Activated CD4-positive, alpha-beta T cell treated with anti-CD3 and anti-CD28 coated beads for 24 hours (primary cell): ENCODE measurements around the gene MIGA1.
"Not testable (repeated sequence)": the region's sequence is repeated elsewhere in the genome, so short reads cannot be mapped to it uniquely, and the experiment has no call there.

ENCODE experiments used
- DNase-seq, 2 donors: peaks; one replicate each; pipeline ENCODE4 v3.0.0-alpha.2; 2020; ENCODE audit warnings: low read depth in 2 of 2

The MIGA1 gene

GRCh38 chr1:77910116-77910515 is 130.7 kb downstream of the MIGA1 start:
- no peak for DNase-seq

- DNase-seq: not testable (repeated sequence)
Observed at GRCh38 chr1:77918918-77919317, 139.5 kb downstream of the MIGA1 start.

GRCh38 chr1:77925518-77925917 is 146.1 kb downstream of the MIGA1 start:
- DNase-seq: no peak

GRCh38 chr1:77925956-77926355 is 146.5 kb downstream of the MIGA1 start:
- DNase-seq: no peak

GRCh38 chr1:77926561-77927357 is 147.3 kb downstream of the MIGA1 start:
- no peak for DNase-seq

- DNase-seq: no peak
Observed at GRCh38 chr1:77927414-77927813, 148.0 kb downstream of the MIGA1 start.
